Activated naive CD4-positive, alpha-beta T cell treated with anti-CD3 and anti-CD28 coated beads, Interleukin-2, amount 50 U/mL, for 24 hours (primary cell): Measurements from ENCODE around the gene CUX1.
"Not testable (repeated sequence)": the region's sequence is repeated elsewhere in the genome, so short reads cannot be mapped to it uniquely, and the experiment has no call there.

Source experiments
- H3K27ac Mint-ChIP-seq: one replicate; pipeline ENCODE4 v1.8.0; 2021; ENCODE audit warnings: mild to moderate bottlenecking, mixed read lengths
- H3K27me3 Mint-ChIP-seq: one replicate; pipeline ENCODE4 v1.8.0; 2021; ENCODE audit warnings: mixed read lengths
- H3K36me3 Mint-ChIP-seq: one replicate; pipeline ENCODE4 v1.8.0; 2021; ENCODE audit warnings: mixed read lengths
- H3K4me1 Mint-ChIP-seq: one replicate; pipeline ENCODE4 v1.8.0; 2021; ENCODE audit warnings: mixed read lengths
- H3K4me3 Mint-ChIP-seq: one replicate; pipeline ENCODE4 v1.8.0; 2021; ENCODE audit warnings: mild to moderate bottlenecking, mixed read lengths
- H3K9me3 Mint-ChIP-seq: one replicate; pipeline ENCODE4 v1.8.0; 2021; ENCODE audit warnings: mixed read lengths

CUX1 gene

GRCh38 chr7:102216573-102217314, 399.3 kb downstream of the CUX1 start:
- peak overlapping the region; percentile 89 for H3K27ac Mint-ChIP-seq
- H3K4me1 Mint-ChIP-seq: no peaks in the 10 kb centered on the region
- no peaks in the 10 kb centered on the region for H3K9me3 Mint-ChIP-seq
- H3K27me3 Mint-ChIP-seq: no peaks in the 10 kb centered on the region
- no peak overlapping the region for H3K4me3 Mint-ChIP-seq
- H3K36me3 Mint-ChIP-seq: peaks cover 11% of the 10 kb centered on the region

- Mint-ChIP-seq H3K9me3 (no peaks in the 10 kb centered on the region), H3K4me3 (no peak overlapping the region), H3K27me3 (no peaks in the 10 kb centered on the region), H3K27ac (no peak overlapping the region), H3K36me3 (peaks cover 8% of the 10 kb centered on the region), H3K4me1 (no peaks in the 10 kb centered on the region)
Measured at GRCh38 chr7:102220229-102220850, 402.9 kb downstream of the CUX1 start.

- no peaks in the 10 kb centered on the region for H3K9me3 Mint-ChIP-seq
- H3K36me3 Mint-ChIP-seq: peaks cover 4% of the 10 kb centered on the region
- no peak overlapping the region for H3K4me3 Mint-ChIP-seq
- no peaks in the 10 kb centered on the region for H3K27me3 Mint-ChIP-seq
- no peaks in the 10 kb centered on the region for H3K4me1 Mint-ChIP-seq
- no peak overlapping the region for H3K27ac Mint-ChIP-seq
Measured at GRCh38 chr7:102220960-102221800, 403.8 kb downstream of the CUX1 start.

- Mint-ChIP-seq H3K36me3 (peaks cover 2% of the 10 kb centered on the region), H3K4me1 (no peaks in the 10 kb centered on the region), H3K9me3 (no peaks in the 10 kb centered on the region), H3K27ac (no peak overlapping the region), H3K4me3 (no peak overlapping the region), H3K27me3 (no peaks in the 10 kb centered on the region)
Measured at GRCh38 chr7:102221961-102222360, 404.5 kb downstream of the CUX1 start.

- H3K4me3 Mint-ChIP-seq: no peak overlapping the region
- no peaks in the 10 kb centered on the region for H3K4me1 Mint-ChIP-seq
- peaks cover 2% of the 10 kb centered on the region for H3K36me3 Mint-ChIP-seq
- H3K27me3 Mint-ChIP-seq: no peaks in the 10 kb centered on the region
- H3K9me3 Mint-ChIP-seq: no peaks in the 10 kb centered on the region
- H3K27ac Mint-ChIP-seq: no peak overlapping the region
Measured at GRCh38 chr7:102222445-102222844, 405.0 kb downstream of the CUX1 start.

- Mint-ChIP-seq H3K27me3 (no peaks in the 10 kb centered on the region), H3K4me3 (no peak overlapping the region), H3K36me3 (peaks cover 2% of the 10 kb centered on the region), H3K27ac (no peak overlapping the region), H3K4me1 (no peaks in the 10 kb centered on the region), H3K9me3 (no peaks in the 10 kb centered on the region)
Measured at GRCh38 chr7:102223184-102223583, 405.8 kb downstream of the CUX1 start.

- Mint-ChIP-seq H3K36me3 (no peaks in the 10 kb centered on the region), H3K27ac (no peak overlapping the region)
Measured at GRCh38 chr7:102225025-102225424, 407.6 kb downstream of the CUX1 start.

GRCh38 chr7:102227371-102227770, 409.9 kb downstream of the CUX1 start:
- no peaks in the 10 kb centered on the region for H3K9me3 Mint-ChIP-seq
- H3K4me1 Mint-ChIP-seq: no peaks in the 10 kb centered on the region
- H3K36me3 Mint-ChIP-seq: no peaks in the 10 kb centered on the region
- H3K27ac Mint-ChIP-seq: no peak overlapping the region
- no peaks in the 10 kb centered on the region for H3K27me3 Mint-ChIP-seq
- no peak overlapping the region for H3K4me3 Mint-ChIP-seq

More at GRCh38 chr7:102225025-102225424, 407.6 kb downstream of the CUX1 start:
- no peak overlapping the region for H3K4me3 Mint-ChIP-seq
- no peaks in the 10 kb centered on the region for H3K4me1 Mint-ChIP-seq
- no peaks in the 10 kb centered on the region for H3K27me3 Mint-ChIP-seq
- no peaks in the 10 kb centered on the region for H3K9me3 Mint-ChIP-seq

- Mint-ChIP-seq H3K36me3 (peaks cover under 1% of the 10 kb centered on the region), H3K4me1 (no peaks in the 10 kb centered on the region), H3K27ac (no peak overlapping the region)
Measured at GRCh38 chr7:102228935-102229334, 411.5 kb downstream of the CUX1 start.

GRCh38 chr7:102230162-102230561, 412.7 kb downstream of the CUX1 start:
- not testable (repeated sequence) for H3K36me3 Mint-ChIP-seq, H3K4me1 Mint-ChIP-seq, H3K4me3 Mint-ChIP-seq, H3K27ac Mint-ChIP-seq, H3K9me3 Mint-ChIP-seq, H3K27me3 Mint-ChIP-seq

More at GRCh38 chr7:102228935-102229334, 411.5 kb downstream of the CUX1 start:
- Mint-ChIP-seq H3K27me3 (no peaks in the 10 kb centered on the region), H3K4me3 (no peak overlapping the region), H3K9me3 (no peaks in the 10 kb centered on the region)

GRCh38 chr7:102230593-102230992, 413.2 kb downstream of the CUX1 start:
- H3K4me3 Mint-ChIP-seq: no peak overlapping the region

GRCh38 chr7:102232611-102233286, 415.3 kb downstream of the CUX1 start:
- H3K4me1 Mint-ChIP-seq: no peaks in the 10 kb centered on the region
- no peaks in the 10 kb centered on the region for H3K9me3 Mint-ChIP-seq
- no peak overlapping the region for H3K4me3 Mint-ChIP-seq
- H3K27me3 Mint-ChIP-seq: no peaks in the 10 kb centered on the region
- H3K27ac Mint-ChIP-seq: no peak overlapping the region
- peaks cover 4% of the 10 kb centered on the region for H3K36me3 Mint-ChIP-seq

More at GRCh38 chr7:102230593-102230992, 413.2 kb downstream of the CUX1 start:
- Mint-ChIP-seq H3K27me3 (no peaks in the 10 kb centered on the region), H3K36me3 (peaks cover 4% of the 10 kb centered on the region), H3K27ac (no peak overlapping the region), H3K9me3 (no peaks in the 10 kb centered on the region), H3K4me1 (no peaks in the 10 kb centered on the region)

GRCh38 chr7:102234131-102234530, 416.7 kb downstream of the CUX1 start:
- no peak overlapping the region for H3K4me3 Mint-ChIP-seq
- H3K27me3 Mint-ChIP-seq: no peaks in the 10 kb centered on the region
- no peak overlapping the region for H3K27ac Mint-ChIP-seq
- no peaks in the 10 kb centered on the region for H3K4me1 Mint-ChIP-seq
- H3K9me3 Mint-ChIP-seq: no peaks in the 10 kb centered on the region
- peaks cover 4% of the 10 kb centered on the region for H3K36me3 Mint-ChIP-seq

- no peaks in the 10 kb centered on the region for H3K9me3 Mint-ChIP-seq
- no peaks in the 10 kb centered on the region for H3K27me3 Mint-ChIP-seq
- no peak overlapping the region for H3K4me3 Mint-ChIP-seq
- H3K27ac Mint-ChIP-seq: no peak overlapping the region
- H3K4me1 Mint-ChIP-seq: no peaks in the 10 kb centered on the region
- peaks cover 4% of the 10 kb centered on the region for H3K36me3 Mint-ChIP-seq
Measured at GRCh38 chr7:102234801-102235550, 417.6 kb downstream of the CUX1 start.

GRCh38 chr7:102236102-102236501, 418.7 kb downstream of the CUX1 start:
- Mint-ChIP-seq H3K27me3 (no peaks in the 10 kb centered on the region), H3K9me3 (no peaks in the 10 kb centered on the region), H3K4me3 (no peak overlapping the region), H3K4me1 (no peaks in the 10 kb centered on the region), H3K36me3 (peaks cover 4% of the 10 kb centered on the region), H3K27ac (no peak overlapping the region)
